Measurements from ENCODE around the gene TBL2. TPM values are rescaled to one million over a fixed set of nuclear protein-coding genes. Genes with fewer than 3 reads are reported as not detected.

The TBL2 gene
- total RNA-seq: 46.5 and 50.5 TPM in 2 replicates

GRCh38 chr7:73578342-73579128 lies at the start of gene TBL2:
TSS of gene TBL2 (minus strand) at chr7:73578579. CDS start at chr7:73578549, 30 bp downstream.

DNA sequence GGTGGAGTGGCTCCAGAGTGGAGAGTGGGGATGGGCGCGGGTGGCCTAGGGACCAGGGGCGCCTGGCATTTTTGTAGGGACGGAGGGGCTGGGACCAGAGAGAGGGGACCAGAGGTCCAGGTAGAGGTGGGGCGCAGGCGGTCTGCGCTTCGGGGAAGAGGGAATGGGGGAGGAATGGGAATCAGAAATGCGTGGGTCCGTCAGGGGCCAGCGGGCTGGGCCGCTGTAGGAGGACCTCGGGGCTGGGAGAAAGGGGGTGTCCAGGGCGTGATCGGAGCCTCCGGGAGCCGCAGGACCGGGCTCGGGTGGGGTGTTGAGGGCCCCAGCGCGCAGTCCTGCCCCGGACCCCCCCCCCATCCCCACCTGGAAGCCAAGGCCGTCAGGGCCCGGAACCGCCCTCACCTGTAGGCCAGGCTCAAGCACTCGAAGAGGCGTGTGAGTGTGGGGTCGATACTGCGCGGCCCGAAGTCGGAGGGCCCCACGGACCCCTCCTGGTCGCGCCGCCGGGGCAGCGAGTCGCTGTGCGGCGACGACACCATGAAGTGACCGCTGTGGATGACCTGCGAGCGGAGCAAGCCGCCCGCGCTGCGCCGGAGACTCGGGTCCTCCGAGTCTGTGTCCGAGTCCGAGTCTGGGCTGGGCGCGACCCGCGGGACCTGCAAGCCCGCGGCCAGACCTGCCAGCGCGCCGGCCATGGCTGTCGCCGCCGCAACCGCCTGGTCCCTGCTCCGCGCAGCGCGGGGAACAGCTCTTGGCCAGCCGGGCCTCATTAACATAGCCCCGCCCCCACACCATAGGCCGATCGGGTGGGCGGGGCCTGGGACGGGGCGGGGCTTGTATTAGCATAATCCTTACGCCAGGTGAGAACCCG lies 45.7 kb upstream of the TBL2 start, which contains the start of gene MLXIPL:
TSS of gene MLXIPL (minus strand) at position 725 of the 871 bp plus-strand sequence. CDS start at position 695, 30 bp downstream.

GRCh38 chr7:73557397-73558257 lies 20.8 kb downstream of the TBL2 start, which contains the start of gene BCL7B:
TSS of gene BCL7B (minus strand) at chr7:73557690. CDS start at chr7:73557578, 112 bp downstream.

GRCh38 chr7:73522105-73522872 lies 56.1 kb downstream of the TBL2 start, which contains the start of gene BAZ1B:
TSS of gene BAZ1B (minus strand) at chr7:73522293. CDS start at chr7:73521933, 360 bp downstream.

Other genes starting within 250 kb of the TBL2 start
- 0.16 and 0.27 TPM in 2 replicates for gene FZD9, start 144.8 kb downstream of the TBL2 start, total RNA-seq
- 28.0 and 28.2 TPM in 2 replicates for gene BAZ1B, start 56.3 kb downstream of the TBL2 start, total RNA-seq
- 41.5 and 52.1 TPM in 2 replicates for gene BCL7B, start 20.9 kb downstream of the TBL2 start, total RNA-seq
- gene MLXIPL, start 45.9 kb upstream of the TBL2 start, total RNA-seq: 0.04 TPM in 1 of 2 replicates, not detected in the other
- gene VPS37D, start 89.3 kb upstream of the TBL2 start, total RNA-seq: 2.3 and 2.9 TPM in 2 replicates
- 2.6 and 3.9 TPM in 2 replicates for gene DNAJC30, start 104.9 kb upstream of the TBL2 start, total RNA-seq
- 75.0 and 85.3 TPM in 2 replicates for gene BUD23, start 105.0 kb upstream of the TBL2 start, total RNA-seq
- 10.0 and 19.6 TPM in 2 replicates for gene STX1A, start 141.1 kb upstream of the TBL2 start, total RNA-seq
- 17.0 and 29.6 TPM in 2 replicates for gene ABHD11, start 160.2 kb upstream of the TBL2 start, total RNA-seq
- gene CLDN3, start 191.7 kb upstream of the TBL2 start, total RNA-seq: not detected in 2 replicates

Data from hair follicular keratinocyte (primary cell).